Measurements from ENCODE around the gene LEFTY1. TPM values are rescaled to one million over a fixed set of nuclear protein-coding genes. Genes with fewer than 3 reads are reported as not detected.

The LEFTY1 gene
- total and polyA plus RNA-seq, 5 donors from 2014 or later: 0.13 to 0.39 (median 0.17) TPM; not detected in 2

DNA sequence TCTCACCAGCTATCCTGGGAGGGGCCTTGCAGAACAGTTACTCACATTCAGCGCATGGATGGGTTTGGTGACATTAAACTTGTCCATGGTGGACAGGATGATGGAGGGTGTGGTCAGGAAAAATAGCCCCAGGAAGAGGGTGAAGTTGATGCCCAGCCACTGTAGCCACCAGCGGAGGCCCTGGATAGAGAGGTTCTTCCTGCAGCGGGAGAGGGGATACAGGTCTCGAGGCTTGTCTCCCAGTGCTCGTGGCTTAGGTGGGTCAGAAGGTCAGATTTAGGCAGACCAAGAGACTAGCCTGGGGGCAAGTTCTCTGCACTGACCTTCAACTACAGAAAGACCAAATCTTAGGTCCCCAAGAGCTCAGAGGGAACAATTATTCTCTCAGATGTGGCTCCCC, 29.8 kb downstream of the LEFTY1 start:
- Histone ChIP-seq H3K4me1 (ENCODE audit: control insufficient read depth, insufficient read depth, low read length, poor library complexity, severe bottlenecking) (peaks cover 3% of the 10 kb centered on the region), H3K4me3 (ENCODE audit: low read depth, low read length) (no peak overlapping the region), H3K36me3 (ENCODE audit: control insufficient read depth, insufficient read depth, low read length) (peaks cover 92% of the 10 kb centered on the region), H3K27me3 (ENCODE audit: control insufficient read depth, insufficient read depth, low read length) (no peaks in the 10 kb centered on the region), H3K27ac (ENCODE audit: insufficient read depth, low read length, poor library complexity, severe bottlenecking) (no peak overlapping the region), H3K9me3 (ENCODE audit: control insufficient read depth in 2 of 2, low read length in 2 of 2) (no peaks in the 10 kb centered on the region)
- Mint-ChIP-seq H3K27me3 (no peaks in the 10 kb centered on the region), H3K4me1 (peaks cover 4 to 23% (median 14%) of the 10 kb centered on the region in 4 donors), H3K27ac (peak overlapping the region in 1 of 3 donors; percentile 52), H3K9me3 (peaks cover 0 to 1% (median 0%) of the 10 kb centered on the region in 7 donors), H3K4me3 (no peak overlapping the region), H3K36me3 (peaks cover 36% of the 10 kb centered on the region)
- ATAC-seq (ENCODE audit: low read depth in 2 of 2) (no peak), DNase-seq (no peak)

DNA sequence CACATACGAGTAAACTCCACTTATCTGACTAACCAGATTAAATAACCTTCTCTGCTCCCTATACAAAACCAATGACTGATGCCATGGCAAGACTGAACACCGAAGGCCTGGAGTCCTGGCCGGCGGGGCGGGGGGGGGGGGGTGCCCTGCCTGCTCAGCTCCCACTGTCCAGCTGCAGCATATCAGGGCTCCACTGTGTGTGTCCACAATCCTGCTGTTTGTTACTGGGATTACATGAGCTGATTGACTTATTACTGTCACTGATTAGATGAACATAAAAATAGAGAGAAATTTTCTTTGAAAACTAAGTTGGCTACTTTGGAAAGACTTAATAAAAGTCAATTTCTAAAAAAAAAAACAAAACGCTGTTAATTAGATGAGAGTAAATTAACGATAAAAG, 31.7 kb downstream of the LEFTY1 start:
- H3K27me3 ChIP-seq (ENCODE audit: control insufficient read depth, insufficient read depth, low read length): no peaks in the 10 kb centered on the region
- ATAC-seq (ENCODE audit: low read depth in 2 of 2) (no peak), DNase-seq (no peak)
- no peak overlapping the region for H3K27ac Mint-ChIP-seq
- peaks cover 3% of the 10 kb centered on the region for H3K4me1 ChIP-seq (ENCODE audit: control insufficient read depth, insufficient read depth, low read length, poor library complexity, severe bottlenecking)
- H3K9me3 Mint-ChIP-seq: peaks cover 0 to 1% (median 0%) of the 10 kb centered on the region in 7 donors
- H3K27ac ChIP-seq (ENCODE audit: insufficient read depth, low read length, poor library complexity, severe bottlenecking): no peak overlapping the region
- H3K36me3 Mint-ChIP-seq: peaks cover 46% of the 10 kb centered on the region
- no peaks in the 10 kb centered on the region for H3K9me3 ChIP-seq (ENCODE audit: control insufficient read depth in 2 of 2, low read length in 2 of 2)
- H3K36me3 ChIP-seq (ENCODE audit: control insufficient read depth, insufficient read depth, low read length): peaks cover 94% of the 10 kb centered on the region
- H3K4me1 Mint-ChIP-seq: peaks cover 4 to 23% (median 16%) of the 10 kb centered on the region in 4 donors
- H3K27me3 Mint-ChIP-seq: no peaks in the 10 kb centered on the region
- H3K4me3 Mint-ChIP-seq: no peak overlapping the region
- no peak overlapping the region for H3K4me3 ChIP-seq (ENCODE audit: low read depth, low read length)

DNA sequence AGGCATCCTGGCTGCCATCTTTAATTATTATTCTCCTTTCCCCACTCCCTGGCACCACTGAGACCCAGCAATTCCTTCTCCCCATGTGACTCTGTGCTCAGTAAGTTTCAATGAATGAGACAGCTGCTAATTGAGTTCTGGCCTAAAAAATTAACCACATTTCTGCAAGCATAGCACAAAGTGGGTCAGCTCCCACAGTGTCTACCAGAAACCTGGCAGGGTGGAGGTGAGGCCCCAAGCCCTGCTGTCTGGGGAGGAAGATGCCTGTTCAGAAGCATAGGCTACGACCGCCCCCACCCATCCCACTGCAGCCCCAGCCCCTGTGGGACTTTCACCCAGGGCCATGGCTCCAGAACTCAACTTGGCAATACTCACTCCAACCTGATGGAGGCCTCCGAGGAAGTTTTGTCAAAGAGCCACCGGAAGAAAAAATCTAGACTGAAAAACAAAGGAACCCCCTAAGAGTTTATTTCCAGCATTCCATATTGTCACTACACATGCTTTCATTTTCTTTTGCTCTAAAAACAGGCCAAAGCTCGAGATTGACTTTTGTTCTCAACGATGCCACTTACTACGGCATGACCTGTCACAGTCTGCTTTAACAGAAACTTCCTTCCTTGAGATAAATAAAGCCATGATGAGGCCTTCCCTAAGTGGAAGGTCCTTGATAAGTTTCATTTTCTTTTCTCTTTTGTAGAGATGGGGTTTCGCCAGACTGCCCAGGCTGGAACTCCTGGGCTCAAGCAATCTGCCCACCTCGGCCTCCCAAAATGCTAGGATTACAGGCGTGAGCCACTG, 33.2 kb downstream of the LEFTY1 start:
- ATAC-seq (ENCODE audit: low read depth in 2 of 2): no peak
- Mint-ChIP-seq H3K27ac (peak overlapping the region; percentile 32 to 86 (median 42)), H3K27me3 (no peaks in the 10 kb centered on the region), H3K4me3 (peak overlapping the region in 1 of 4 donors; percentile 69), H3K36me3 (peaks cover 53% of the 10 kb centered on the region), H3K4me1 (peaks cover 4 to 28% (median 22%) of the 10 kb centered on the region in 4 donors), H3K9me3 (peaks cover 0 to 1% (median 0%) of the 10 kb centered on the region in 7 donors)
- no peak overlapping the region for H3K4me3 ChIP-seq (ENCODE audit: low read depth, low read length)
- no peaks in the 10 kb centered on the region for H3K27me3 ChIP-seq (ENCODE audit: control insufficient read depth, insufficient read depth, low read length)
- peak overlapping the region; percentile 18 for H3K27ac ChIP-seq (ENCODE audit: insufficient read depth, low read length, poor library complexity, severe bottlenecking)
- H3K36me3 ChIP-seq (ENCODE audit: control insufficient read depth, insufficient read depth, low read length): peaks cover 93% of the 10 kb centered on the region
- no peaks in the 10 kb centered on the region for H3K9me3 ChIP-seq (ENCODE audit: control insufficient read depth in 2 of 2, low read length in 2 of 2)
- H3K4me1 ChIP-seq (ENCODE audit: control insufficient read depth, insufficient read depth, low read length, poor library complexity, severe bottlenecking): peaks cover 3% of the 10 kb centered on the region
- DNase-seq: no peak

DNA sequence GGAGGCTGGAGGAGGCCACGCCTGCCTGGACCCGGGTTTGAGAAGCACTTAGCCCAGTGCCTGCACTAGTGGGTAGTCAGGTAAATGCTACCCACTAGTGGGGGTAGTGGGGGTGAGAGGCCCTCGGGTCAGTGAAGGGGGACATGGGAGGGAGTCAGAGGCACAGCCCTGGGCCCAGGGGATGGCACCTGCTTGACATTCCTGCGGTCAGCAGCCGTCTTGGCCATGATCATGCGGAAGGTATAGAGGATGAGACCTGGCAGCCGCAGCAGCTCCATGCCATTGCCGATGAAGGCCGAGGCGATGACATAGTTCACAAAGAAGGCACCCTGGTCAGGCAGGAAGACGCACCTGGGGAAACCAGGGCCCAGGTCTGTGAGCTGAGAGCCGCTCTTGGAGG, 35.5 kb downstream of the LEFTY1 start:
- Histone ChIP-seq H3K27me3 (ENCODE audit: control insufficient read depth, insufficient read depth, low read length) (no peaks in the 10 kb centered on the region), H3K4me1 (ENCODE audit: control insufficient read depth, insufficient read depth, low read length, poor library complexity, severe bottlenecking) (peaks cover 20% of the 10 kb centered on the region), H3K9me3 (ENCODE audit: control insufficient read depth in 2 of 2, low read length in 2 of 2) (no peaks in the 10 kb centered on the region), H3K27ac (ENCODE audit: insufficient read depth, low read length, poor library complexity, severe bottlenecking) (no peak overlapping the region), H3K36me3 (ENCODE audit: control insufficient read depth, insufficient read depth, low read length) (peaks cover 92% of the 10 kb centered on the region), H3K4me3 (ENCODE audit: low read depth, low read length) (no peak overlapping the region)
- Mint-ChIP-seq H3K27ac (peak overlapping the region in 1 of 3 donors; percentile 59), H3K4me1 (peaks cover 4 to 47% (median 33%) of the 10 kb centered on the region in 4 donors), H3K36me3 (peaks cover 64% of the 10 kb centered on the region), H3K27me3 (no peaks in the 10 kb centered on the region), H3K4me3 (no peak overlapping the region), H3K9me3 (peaks cover 0 to 1% (median 0%) of the 10 kb centered on the region in 7 donors)
- ATAC-seq (ENCODE audit: low read depth in 2 of 2) (no peak), DNase-seq (no peak)

DNA sequence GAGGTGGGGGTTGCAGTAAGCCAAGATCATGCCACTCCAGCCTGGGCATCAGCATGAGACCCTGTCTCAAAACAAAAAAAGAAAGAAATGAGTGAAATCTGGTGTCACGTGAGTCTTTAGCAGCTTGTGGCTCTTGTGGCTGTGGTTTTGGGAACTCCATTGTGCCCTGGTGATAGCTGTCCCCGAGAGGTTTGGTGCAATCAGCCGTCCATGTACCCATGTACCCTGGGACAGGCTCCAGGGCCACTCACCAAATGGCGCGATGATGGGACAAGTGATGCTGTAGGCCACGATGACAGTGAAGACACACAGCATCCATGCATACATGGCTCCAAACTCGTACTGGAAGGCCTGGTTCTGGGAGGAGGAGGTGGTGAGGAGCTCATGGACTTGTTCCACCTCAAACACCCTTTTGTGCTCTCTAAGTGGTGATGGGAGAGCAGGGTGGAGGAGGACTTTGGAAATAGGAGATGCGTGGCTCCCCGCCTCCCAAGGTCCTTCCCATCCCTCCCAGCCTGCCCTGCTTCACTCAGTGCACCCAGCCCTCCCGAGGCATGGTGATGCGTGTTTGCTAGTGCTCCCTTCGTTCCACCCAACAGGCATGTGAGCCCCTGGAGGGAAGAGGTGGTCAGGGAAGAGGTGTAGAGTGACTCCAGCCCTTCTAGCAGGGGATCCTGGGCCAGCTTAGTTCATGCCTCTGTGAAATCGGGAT, 36.4 kb downstream of the LEFTY1 start:
- ATAC-seq (ENCODE audit: low read depth in 2 of 2) (no peak), DNase-seq (no peak)
- Mint-ChIP-seq H3K27ac (peak overlapping the region; percentile 32 to 83 (median 69)), H3K4me1 (peaks cover 4 to 51% (median 36%) of the 10 kb centered on the region in 4 donors), H3K9me3 (peaks cover 0 to 2% (median 0%) of the 10 kb centered on the region in 7 donors), H3K27me3 (no peaks in the 10 kb centered on the region), H3K36me3 (peaks cover 65% of the 10 kb centered on the region), H3K4me3 (no peak overlapping the region)
- H3K27ac ChIP-seq (ENCODE audit: insufficient read depth, low read length, poor library complexity, severe bottlenecking): no peak overlapping the region
- peaks cover 29% of the 10 kb centered on the region for H3K4me1 ChIP-seq (ENCODE audit: control insufficient read depth, insufficient read depth, low read length, poor library complexity, severe bottlenecking)
- peaks cover 94% of the 10 kb centered on the region for H3K36me3 ChIP-seq (ENCODE audit: control insufficient read depth, insufficient read depth, low read length)
- H3K27me3 ChIP-seq (ENCODE audit: control insufficient read depth, insufficient read depth, low read length): no peaks in the 10 kb centered on the region
- no peak overlapping the region for H3K4me3 ChIP-seq (ENCODE audit: low read depth, low read length)
- no peaks in the 10 kb centered on the region for H3K9me3 ChIP-seq (ENCODE audit: control insufficient read depth in 2 of 2, low read length in 2 of 2)

DNA sequence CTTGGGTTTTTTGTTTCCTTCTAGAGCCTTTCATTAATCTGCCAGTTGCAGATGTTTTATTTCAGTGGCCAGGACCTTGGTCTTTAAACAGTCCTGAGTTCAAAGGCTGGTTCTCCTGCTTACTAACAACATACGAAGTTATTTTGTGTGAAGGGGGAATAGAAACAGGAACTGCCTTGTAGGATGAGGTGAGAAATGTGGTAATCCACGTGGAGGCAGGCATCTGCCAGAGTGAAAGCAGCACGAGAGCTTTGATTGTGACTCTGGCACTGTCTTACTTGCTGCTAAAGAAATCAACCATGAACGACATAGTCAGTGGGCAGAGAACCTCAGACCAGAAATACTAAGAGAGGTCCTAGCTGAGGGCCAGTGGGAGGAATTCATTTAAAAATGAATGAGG, 37.1 kb downstream of the LEFTY1 start:
- no peak overlapping the region for H3K27ac ChIP-seq (ENCODE audit: insufficient read depth, low read length, poor library complexity, severe bottlenecking)
- no peak overlapping the region for H3K4me3 Mint-ChIP-seq
- H3K36me3 Mint-ChIP-seq: peaks cover 64% of the 10 kb centered on the region
- ATAC-seq (ENCODE audit: low read depth in 2 of 2) (no peak), DNase-seq (no peak)
- H3K9me3 ChIP-seq (ENCODE audit: control insufficient read depth in 2 of 2, low read length in 2 of 2): no peaks in the 10 kb centered on the region
- no peaks in the 10 kb centered on the region for H3K27me3 ChIP-seq (ENCODE audit: control insufficient read depth, insufficient read depth, low read length)
- H3K9me3 Mint-ChIP-seq: peaks cover 0 to 2% (median 0%) of the 10 kb centered on the region in 7 donors
- peaks cover 4 to 51% (median 40%) of the 10 kb centered on the region in 4 donors for H3K4me1 Mint-ChIP-seq
- H3K27ac Mint-ChIP-seq: peak overlapping the region in 1 of 3 donors; percentile 32
- H3K27me3 Mint-ChIP-seq: no peaks in the 10 kb centered on the region
- H3K4me1 ChIP-seq (ENCODE audit: control insufficient read depth, insufficient read depth, low read length, poor library complexity, severe bottlenecking): peaks cover 29% of the 10 kb centered on the region
- H3K36me3 ChIP-seq (ENCODE audit: control insufficient read depth, insufficient read depth, low read length): peaks cover 95% of the 10 kb centered on the region
- no peak overlapping the region for H3K4me3 ChIP-seq (ENCODE audit: low read depth, low read length)

DNA sequence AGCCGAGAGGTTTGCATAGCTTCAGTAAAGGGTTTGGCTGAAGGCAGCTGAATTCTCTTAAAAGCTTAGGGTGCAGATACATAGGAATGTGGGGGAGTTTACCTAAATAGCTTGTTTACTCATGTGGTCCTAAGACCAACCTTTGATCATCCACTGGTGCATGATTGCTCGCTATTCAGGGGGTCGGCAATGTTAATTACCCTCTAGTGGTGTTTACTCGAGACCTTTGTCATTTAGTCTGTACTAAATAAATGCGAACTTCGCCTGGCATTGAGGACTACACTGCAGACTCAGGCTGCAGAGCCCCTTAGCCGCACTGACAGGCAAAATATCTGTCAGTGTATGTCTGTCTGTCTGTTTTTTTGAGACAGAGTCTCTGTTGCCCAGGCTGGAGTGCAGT, 38.6 kb downstream of the LEFTY1 start:
- Mint-ChIP-seq H3K36me3 (peaks cover 56% of the 10 kb centered on the region), H3K27me3 (no peaks in the 10 kb centered on the region), H3K4me3 (peak overlapping the region in 2 of 4 donors; percentile 5 to 13), H3K4me1 (peaks cover 4 to 50% (median 36%) of the 10 kb centered on the region in 4 donors), H3K27ac (peak overlapping the region in 2 of 3 donors; percentile 93 to 96), H3K9me3 (peaks cover 0 to 2% (median 0%) of the 10 kb centered on the region in 7 donors)
- H3K4me3 ChIP-seq (ENCODE audit: low read depth, low read length): no peak overlapping the region
- no peaks in the 10 kb centered on the region for H3K9me3 ChIP-seq (ENCODE audit: control insufficient read depth in 2 of 2, low read length in 2 of 2)
- no peaks in the 10 kb centered on the region for H3K27me3 ChIP-seq (ENCODE audit: control insufficient read depth, insufficient read depth, low read length)
- ATAC-seq (ENCODE audit: low read depth in 2 of 2) (no peak), DNase-seq (no peak)
- peak overlapping the region; percentile 34 for H3K27ac ChIP-seq (ENCODE audit: insufficient read depth, low read length, poor library complexity, severe bottlenecking)
- H3K36me3 ChIP-seq (ENCODE audit: control insufficient read depth, insufficient read depth, low read length): peaks cover 92% of the 10 kb centered on the region
- H3K4me1 ChIP-seq (ENCODE audit: control insufficient read depth, insufficient read depth, low read length, poor library complexity, severe bottlenecking): peaks cover 26% of the 10 kb centered on the region
